HepG2 (cell line): Measurements from ENCODE around the gene SYT10. TPM values are rescaled to one million over a fixed set of nuclear protein-coding genes. Genes with fewer than 3 reads are reported as not detected.

Experiments used
- ATAC-seq: fragments of 200-7000 bp; cut with Tn5 transposase; 3 replicates; pipeline ENCODE4 v1.9.1; 2020; ENCODE audit warnings: mild to moderate bottlenecking, moderate library complexity
- BruUV-seq: library from RNA; stranded (reverse); fragments of 400-500 nt; replicated peaks from 2 replicates; lab custom pipeline; 2021; lab: Mats Ljungman, UMichigan
- CTCF ChIA-PET: fragments of 300-600 bp; formaldehyde crosslinking; extraction: SDS; loops from one replicate; lab custom pipeline; 2021; ENCODE audit warnings: low total read pairs, inconsistent platforms, low intra/inter-chr PET ratio; lab: Yijun Ruan, JAX
- POLR2A ChIA-PET: fragments of 350-600 bp; sonication (Branson Sonifier 250); formaldehyde crosslinking; loops from one replicate; lab custom pipeline; 2020; ENCODE audit warnings: antibody characterized with exemption, inconsistent platforms; lab: Yijun Ruan, JAX
- DNase-seq: peaks from one replicate; pipeline ENCODE4 v3.0.0-alpha.2; 2015; ENCODE audit warnings: low spot score
- FAIRE-seq: peaks from 3 replicates; lab custom pipeline; 2011; peaks lifted over from hg19 to GRCh38; lab: Jason Lieb, UNC
- H2AFZ ChIP-seq: one replicate; pipeline ENCODE4 v1.6.1; 2011; ENCODE audit warnings: low read length, inconsistent platforms
- H3K27ac ChIP-seq: fragments of 300-600 bp; 3 replicates; pipeline ENCODE4 v1.8.0; 2011; ENCODE audit warnings: mixed run types, mild to moderate bottlenecking, mixed read lengths, low read length, inconsistent platforms; ENCODE audit not compliant: insufficient read depth; ENCODE audit errors: extremely low read length
- H3K27me3 ChIP-seq, 2 experiments: fragments of 200-600 bp in 1 of 2; 2 replicates in 1 of 2; 3 replicates in 1 of 2; pipeline versions ENCODE4 v1.6.0 to v1.8.0; 2011; ENCODE audit warnings: low read length in 2 of 2, mild to moderate bottlenecking in 2 of 2, moderate library complexity in 2 of 2, inconsistent platforms in 1 of 2; ENCODE audit not compliant: insufficient read depth in 2 of 2, control insufficient read depth in 1 of 2
- H3K36me3 ChIP-seq, 2 experiments: fragments of 200-600 bp in 1 of 2; replicated peaks in 1 of 2; 2 replicates in 1 of 2; 3 replicates in 1 of 2; pipeline versions ENCODE4 v1.5.1 to v1.8.0; 2011; ENCODE audit warnings: low read length in 2 of 2, inconsistent platforms in 1 of 2; ENCODE audit not compliant: insufficient read depth in 2 of 2, control insufficient read depth in 1 of 2
- H3K4me1 ChIP-seq: 2 replicates; pipeline ENCODE4 v1.5.1; 2012; ENCODE audit warnings: low read length, inconsistent platforms; ENCODE audit not compliant: insufficient read depth
- H3K4me2 ChIP-seq: 2 replicates; pipeline ENCODE4 v1.6.0; 2011; ENCODE audit warnings: low read depth, low read length, inconsistent platforms
- H3K4me3 ChIP-seq, 3 experiments: fragments of 200-600 bp in 1 of 3; sonication (generic), shearing (Covaris generic) in 1 of 3; replicated peaks in 1 of 3; 2 replicates each; pipeline ENCODE4 v1.5.1; 2011 to 2016; ENCODE audit warnings: low read length in 3 of 3, inconsistent platforms in 2 of 3, low read depth in 2 of 3, mild to moderate bottlenecking in 2 of 3, control low read depth in 1 of 3, mixed read lengths in 1 of 3; ENCODE audit not compliant: insufficient read depth in 1 of 3
- H3K79me2 ChIP-seq: one replicate; pipeline ENCODE4 v1.6.1; 2011; ENCODE audit warnings: low read length, inconsistent platforms; ENCODE audit not compliant: insufficient read depth
- H3K9ac ChIP-seq: 2 replicates; pipeline ENCODE4 v1.6.0; 2011; ENCODE audit warnings: mild to moderate bottlenecking, low read depth, low read length, inconsistent platforms; ENCODE audit not compliant: insufficient read depth
- H3K9me3 ChIP-seq: 2 replicates; pipeline ENCODE4 v1.5.1; 2012; ENCODE audit warnings: mild to moderate bottlenecking, low read length
- H4K20me1 ChIP-seq: 2 replicates; pipeline ENCODE4 v1.6.0; 2011; ENCODE audit warnings: inconsistent platforms, mild to moderate bottlenecking, low read length, moderate library complexity; ENCODE audit not compliant: insufficient read depth
- ADNP ChIP-seq: sonication (generic); formaldehyde crosslinking; IDR thresholded peaks from 2 replicates; pipeline ENCODE4 v1.4.0; 2020; ENCODE audit warnings: missing genetic modification reagents
- MAF1 ChIP-seq: sonication (generic); formaldehyde crosslinking; IDR thresholded peaks from 2 replicates; pipeline ENCODE4 v1.5.0; 2020; ENCODE audit warnings: missing genetic modification reagents, borderline replicate concordance
- THAP11 ChIP-seq: IDR thresholded peaks from 2 replicates; pipeline ENCODE4 v1.6.1; 2016; ENCODE audit warnings: missing biosample characterization, missing genetic modification reagents
- WIZ ChIP-seq: sonication (generic); formaldehyde crosslinking; IDR thresholded peaks from 2 replicates; pipeline ENCODE4 v1.5.1; 2020; ENCODE audit warnings: mild to moderate bottlenecking, missing genetic modification reagents
- ZEB1 ChIP-seq: IDR thresholded peaks from 2 replicates; pipeline ENCODE4 v1.6.1; 2012; ENCODE audit warnings: mild to moderate bottlenecking, low read depth, inconsistent platforms; ENCODE audit not compliant: insufficient replicate concordance
- ZNF121 ChIP-seq: sonication (generic); formaldehyde crosslinking; IDR thresholded peaks from 2 replicates; pipeline ENCODE4 v1.5.0; 2020; ENCODE audit warnings: mild to moderate bottlenecking, missing genetic modification reagents
- ZNF333 ChIP-seq: sonication (generic); formaldehyde crosslinking; IDR thresholded peaks from 2 replicates; pipeline ENCODE4 v1.4.0; 2020; ENCODE audit warnings: mild to moderate bottlenecking, missing genetic modification reagents, borderline replicate concordance
- WGBS: methylation state at CpG from one replicate; pipeline ENCODE4 v1.1.6; 2017; ENCODE audit warnings: low lambda C conversion rate; 5-methylcytosine and 5-hydroxymethylcytosine counted together
- in situ Hi-C: cut with HindIII; loops from 2 replicates; pipeline ENCODE4 v1.10.0; 2017; ENCODE audit warnings: low pct_unique_long_range_greater_than_20kb; ENCODE audit not compliant: extremely low pct_ligation_motif_present
- intact Hi-C: fragments of 100-400 bp; cut with micrococcal nuclease; formaldehyde crosslinking; loops from one replicate; pipeline ENCODE4 v1.10.0; 2022; ENCODE audit not compliant: unreplicated experiment
- polyA plus RNA-seq, 8 experiments: library from polyadenylated mRNA; depleted of rRNA in 3 of 8; stranded (reverse) in 7 of 8; unstranded in 1 of 8; fragments of >200 nt; fragmentation: Illumina TruSeq in 4 of 8; extraction: Trizol in 4 of 8; gene quantifications; 2 replicates each; pipeline versions ENCODE4 v1.2.1 to v1.2.3, GENCODE V29; 2011 to 2016; ENCODE audit warnings: low read depth in 4 of 8, missing spikeins in 1 of 8, mixed read lengths in 1 of 8; ENCODE audit not compliant: insufficient read depth in 1 of 8
- total RNA-seq, 5 experiments: library from RNA; depleted of rRNA; stranded (reverse); fragments of >200 nt; fragmentation: Illumina TruSeq; extraction: Trizol; gene quantifications; 2 replicates each; pipeline ENCODE4 v1.2.3, GENCODE V29; 2016; ENCODE audit warnings: low read depth in 1 of 5
- TF ChIP-seq, protein P1 (sequence below): sonication (generic); formaldehyde crosslinking; IDR thresholded peaks from 2 replicates; pipeline ENCODE4 v1.4.0; 2020; ENCODE audit warnings: missing genetic modification reagents
- TF ChIP-seq, protein P2 (sequence below): sonication (generic); formaldehyde crosslinking; IDR thresholded peaks from 2 replicates; pipeline ENCODE4 v1.9.0; 2022; ENCODE audit warnings: low read depth, missing genetic modification reagents
- TF ChIP-seq, protein P3 (sequence below): sonication (generic); formaldehyde crosslinking; IDR thresholded peaks from 2 replicates; pipeline ENCODE4 v1.8.1; 2022; ENCODE audit warnings: mild to moderate bottlenecking, missing genetic modification reagents
- TF ChIP-seq, protein P4 (sequence below): sonication (generic); formaldehyde crosslinking; IDR thresholded peaks from 2 replicates; pipeline ENCODE4 v1.8.1; 2023; ENCODE audit warnings: missing genetic modification reagents, inconsistent platforms, borderline replicate concordance
- TF ChIP-seq, protein P5 (sequence below): sonication (generic); formaldehyde crosslinking; IDR thresholded peaks from 2 replicates; pipeline ENCODE4 v1.4.0; 2020; ENCODE audit warnings: mild to moderate bottlenecking, missing genetic modification reagents, borderline replicate concordance

Gene SYT10
- total and polyA plus RNA-seq, 2 of the 13 experiments (the other 11 are each of a cell fraction or from before 2014, with no cell fraction given), result not detected

DNA sequence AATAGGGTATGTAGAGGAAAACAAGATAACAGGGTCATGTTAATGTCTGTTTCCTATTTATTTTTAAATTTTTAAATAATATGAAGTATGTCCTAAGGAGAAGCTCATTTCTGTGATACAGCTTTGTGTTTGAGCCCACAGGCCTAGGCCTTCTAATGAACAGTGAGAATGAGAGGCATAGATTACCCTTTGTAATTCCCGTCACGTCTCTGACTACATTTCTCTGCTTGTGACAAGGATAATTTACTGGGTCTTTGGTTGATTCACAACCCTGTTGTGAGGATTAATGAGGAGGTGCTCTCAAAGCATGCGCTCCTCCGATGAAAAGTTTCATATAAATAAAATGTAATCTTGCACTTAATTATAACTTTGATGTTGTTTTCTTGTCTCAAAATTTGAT is 56.1 kb downstream of the SYT10 start:
- no peak for TF ChIP-seq ZNF333 (CRISPR knock-in tag)
- TF ChIP-seq ADNP, result no peak
- TF ChIP-seq, protein P1, sequence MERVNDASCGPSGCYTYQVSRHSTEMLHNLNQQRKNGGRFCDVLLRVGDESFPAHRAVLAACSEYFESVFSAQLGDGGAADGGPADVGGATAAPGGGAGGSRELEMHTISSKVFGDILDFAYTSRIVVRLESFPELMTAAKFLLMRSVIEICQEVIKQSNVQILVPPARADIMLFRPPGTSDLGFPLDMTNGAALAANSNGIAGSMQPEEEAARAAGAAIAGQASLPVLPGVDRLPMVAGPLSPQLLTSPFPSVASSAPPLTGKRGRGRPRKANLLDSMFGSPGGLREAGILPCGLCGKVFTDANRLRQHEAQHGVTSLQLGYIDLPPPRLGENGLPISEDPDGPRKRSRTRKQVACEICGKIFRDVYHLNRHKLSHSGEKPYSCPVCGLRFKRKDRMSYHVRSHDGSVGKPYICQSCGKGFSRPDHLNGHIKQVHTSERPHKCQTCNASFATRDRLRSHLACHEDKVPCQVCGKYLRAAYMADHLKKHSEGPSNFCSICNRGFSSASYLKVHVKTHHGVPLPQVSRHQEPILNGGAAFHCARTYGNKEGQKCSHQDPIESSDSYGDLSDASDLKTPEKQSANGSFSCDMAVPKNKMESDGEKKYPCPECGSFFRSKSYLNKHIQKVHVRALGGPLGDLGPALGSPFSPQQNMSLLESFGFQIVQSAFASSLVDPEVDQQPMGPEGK, result no peak
- no peak for TF ChIP-seq WIZ
- no peak for TF ChIP-seq MAF1 (CRISPR knock-in tag)
- TF ChIP-seq, protein P2, sequence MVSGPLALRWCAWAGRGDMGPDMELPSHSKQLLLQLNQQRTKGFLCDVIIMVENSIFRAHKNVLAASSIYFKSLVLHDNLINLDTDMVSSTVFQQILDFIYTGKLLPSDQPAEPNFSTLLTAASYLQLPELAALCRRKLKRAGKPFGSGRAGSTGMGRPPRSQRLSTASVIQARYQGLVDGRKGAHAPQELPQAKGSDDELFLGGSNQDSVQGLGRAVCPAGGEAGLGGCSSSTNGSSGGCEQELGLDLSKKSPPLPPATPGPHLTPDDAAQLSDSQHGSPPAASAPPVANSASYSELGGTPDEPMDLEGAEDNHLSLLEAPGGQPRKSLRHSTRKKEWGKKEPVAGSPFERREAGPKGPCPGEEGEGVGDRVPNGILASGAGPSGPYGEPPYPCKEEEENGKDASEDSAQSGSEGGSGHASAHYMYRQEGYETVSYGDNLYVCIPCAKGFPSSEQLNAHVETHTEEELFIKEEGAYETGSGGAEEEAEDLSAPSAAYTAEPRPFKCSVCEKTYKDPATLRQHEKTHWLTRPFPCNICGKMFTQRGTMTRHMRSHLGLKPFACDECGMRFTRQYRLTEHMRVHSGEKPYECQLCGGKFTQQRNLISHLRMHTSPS (CRISPR knock-in tag), result no peak
- TF ChIP-seq, protein P3, sequence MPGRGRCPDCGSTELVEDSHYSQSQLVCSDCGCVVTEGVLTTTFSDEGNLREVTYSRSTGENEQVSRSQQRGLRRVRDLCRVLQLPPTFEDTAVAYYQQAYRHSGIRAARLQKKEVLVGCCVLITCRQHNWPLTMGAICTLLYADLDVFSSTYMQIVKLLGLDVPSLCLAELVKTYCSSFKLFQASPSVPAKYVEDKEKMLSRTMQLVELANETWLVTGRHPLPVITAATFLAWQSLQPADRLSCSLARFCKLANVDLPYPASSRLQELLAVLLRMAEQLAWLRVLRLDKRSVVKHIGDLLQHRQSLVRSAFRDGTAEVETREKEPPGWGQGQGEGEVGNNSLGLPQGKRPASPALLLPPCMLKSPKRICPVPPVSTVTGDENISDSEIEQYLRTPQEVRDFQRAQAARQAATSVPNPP, result no peak
- TF ChIP-seq, protein P4, sequence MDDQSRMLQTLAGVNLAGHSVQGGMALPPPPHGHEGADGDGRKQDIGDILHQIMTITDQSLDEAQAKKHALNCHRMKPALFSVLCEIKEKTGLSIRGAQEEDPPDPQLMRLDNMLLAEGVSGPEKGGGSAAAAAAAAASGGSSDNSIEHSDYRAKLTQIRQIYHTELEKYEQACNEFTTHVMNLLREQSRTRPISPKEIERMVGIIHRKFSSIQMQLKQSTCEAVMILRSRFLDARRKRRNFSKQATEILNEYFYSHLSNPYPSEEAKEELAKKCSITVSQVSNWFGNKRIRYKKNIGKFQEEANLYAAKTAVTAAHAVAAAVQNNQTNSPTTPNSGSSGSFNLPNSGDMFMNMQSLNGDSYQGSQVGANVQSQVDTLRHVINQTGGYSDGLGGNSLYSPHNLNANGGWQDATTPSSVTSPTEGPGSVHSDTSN, result no peak
- no peak for TF ChIP-seq ZNF121 (CRISPR knock-in tag)
- TF ChIP-seq, protein P5, sequence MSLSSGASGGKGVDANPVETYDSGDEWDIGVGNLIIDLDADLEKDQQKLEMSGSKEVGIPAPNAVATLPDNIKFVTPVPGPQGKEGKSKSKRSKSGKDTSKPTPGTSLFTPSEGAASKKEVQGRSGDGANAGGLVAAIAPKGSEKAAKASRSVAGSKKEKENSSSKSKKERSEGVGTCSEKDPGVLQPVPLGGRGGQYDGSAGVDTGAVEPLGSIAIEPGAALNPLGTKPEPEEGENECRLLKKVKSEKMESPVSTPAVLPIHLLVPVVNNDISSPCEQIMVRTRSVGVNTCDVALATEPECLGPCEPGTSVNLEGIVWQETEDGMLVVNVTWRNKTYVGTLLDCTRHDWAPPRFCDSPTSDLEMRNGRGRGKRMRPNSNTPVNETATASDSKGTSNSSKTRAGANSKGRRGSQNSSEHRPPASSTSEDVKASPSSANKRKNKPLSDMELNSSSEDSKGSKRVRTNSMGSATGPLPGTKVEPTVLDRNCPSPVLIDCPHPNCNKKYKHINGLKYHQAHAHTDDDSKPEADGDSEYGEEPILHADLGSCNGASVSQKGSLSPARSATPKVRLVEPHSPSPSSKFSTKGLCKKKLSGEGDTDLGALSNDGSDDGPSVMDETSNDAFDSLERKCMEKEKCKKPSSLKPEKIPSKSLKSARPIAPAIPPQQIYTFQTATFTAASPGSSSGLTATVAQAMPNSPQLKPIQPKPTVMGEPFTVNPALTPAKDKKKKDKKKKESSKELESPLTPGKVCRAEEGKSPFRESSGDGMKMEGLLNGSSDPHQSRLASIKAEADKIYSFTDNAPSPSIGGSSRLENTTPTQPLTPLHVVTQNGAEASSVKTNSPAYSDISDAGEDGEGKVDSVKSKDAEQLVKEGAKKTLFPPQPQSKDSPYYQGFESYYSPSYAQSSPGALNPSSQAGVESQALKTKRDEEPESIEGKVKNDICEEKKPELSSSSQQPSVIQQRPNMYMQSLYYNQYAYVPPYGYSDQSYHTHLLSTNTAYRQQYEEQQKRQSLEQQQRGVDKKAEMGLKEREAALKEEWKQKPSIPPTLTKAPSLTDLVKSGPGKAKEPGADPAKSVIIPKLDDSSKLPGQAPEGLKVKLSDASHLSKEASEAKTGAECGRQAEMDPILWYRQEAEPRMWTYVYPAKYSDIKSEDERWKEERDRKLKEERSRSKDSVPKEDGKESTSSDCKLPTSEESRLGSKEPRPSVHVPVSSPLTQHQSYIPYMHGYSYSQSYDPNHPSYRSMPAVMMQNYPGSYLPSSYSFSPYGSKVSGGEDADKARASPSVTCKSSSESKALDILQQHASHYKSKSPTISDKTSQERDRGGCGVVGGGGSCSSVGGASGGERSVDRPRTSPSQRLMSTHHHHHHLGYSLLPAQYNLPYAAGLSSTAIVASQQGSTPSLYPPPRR (CRISPR knock-in tag), result no peak
- TF ChIP-seq THAP11 (CRISPR knock-in tag), result no peak
- TF ChIP-seq ZEB1, result no peak
- H3K4me3 ChIP-seq, result no peak overlapping the region
- DNase-seq, result no peak
- H3K9ac ChIP-seq, result no peak overlapping the region
- no peak overlapping the region for H3K4me2 ChIP-seq
- 12% methylated on average over 4 of the region's 4 CpGs for WGBS
- no peak for FAIRE-seq
- no peaks in the 10 kb centered on the region for H4K20me1 ChIP-seq
- H3K36me3 ChIP-seq, result no peaks in the 10 kb centered on the region
- intact Hi-C loops (no loop called here), in situ Hi-C loops (no loop called here)
- H3K79me2 ChIP-seq, result no peaks in the 10 kb centered on the region
- no peak overlapping the region for H2AFZ ChIP-seq
- no TSS peak for BruUV-seq
- H3K4me1 ChIP-seq, result no peaks in the 10 kb centered on the region
- H3K9me3 ChIP-seq, result no peaks in the 10 kb centered on the region
- no peaks in the 10 kb centered on the region for H3K27me3 ChIP-seq
- ATAC-seq, result no peak
- H3K27ac ChIP-seq, result no peak overlapping the region
- ChIA-PET POLR2A (no interaction called here), CTCF (no interaction called here)
